ENCODE measurements around the gene OTX2.

The OTX2 gene

GRCh38 chr14:56810147-56810719 is at the start of gene OTX2:
TSS of gene OTX2 (minus strand) at chr14:56810479. CDS start at chr14:56805456, 5,023 bp downstream.
- DNase-seq: no peak

GRCh38 chr14:56858422-56858821 is 48.1 kb upstream of the OTX2 start:
- no peak for DNase-seq

- DNase-seq: no peak
These were observed 46.9 kb upstream of the OTX2 start for GRCh38 chr14:56857216-56857615.

GRCh38 chr14:56855891-56856461 is 45.7 kb upstream of the OTX2 start:
- DNase-seq: no peak

- DNase-seq: no peak
These were observed 44.0 kb upstream of the OTX2 start for GRCh38 chr14:56854325-56854724.

GRCh38 chr14:56846970-56847930 is 37.0 kb upstream of the OTX2 start:
- DNase-seq: no peak

GRCh38 chr14:56844406-56845002 is 34.2 kb upstream of the OTX2 start:
- DNase-seq: no peak

- no peak for DNase-seq
These were observed 31.3 kb upstream of the OTX2 start for GRCh38 chr14:56841611-56842010.

- DNase-seq: no peak
These were observed 29.9 kb upstream of the OTX2 start for GRCh38 chr14:56840221-56840620.

- no peak for DNase-seq
These were observed 18.9 kb upstream of the OTX2 start for GRCh38 chr14:56829151-56829550.

GRCh38 chr14:56826214-56826613 is 15.9 kb upstream of the OTX2 start:
- DNase-seq: no peak

GRCh38 chr14:56821805-56822610 is 11.7 kb upstream of the OTX2 start:
- DNase-seq: no peak

- no peak for DNase-seq
These were observed 10.9 kb upstream of the OTX2 start for GRCh38 chr14:56821177-56821576.

- DNase-seq: no peak
These were observed 7.2 kb upstream of the OTX2 start for GRCh38 chr14:56817396-56817921.

- DNase-seq: no peak
These were observed 6.5 kb upstream of the OTX2 start for GRCh38 chr14:56816574-56817391.

- DNase-seq: no peak
These were observed 5.5 kb upstream of the OTX2 start for GRCh38 chr14:56815745-56816144.

GRCh38 chr14:56814969-56815700 is 4.9 kb upstream of the OTX2 start:
- DNase-seq: no peak

GRCh38 chr14:56814519-56814959 is 4.3 kb upstream of the OTX2 start:
- no peak for DNase-seq

GRCh38 chr14:56813143-56813551 is 2.9 kb upstream of the OTX2 start:
- DNase-seq: no peak

- DNase-seq: no peak
These were observed 2.3 kb upstream of the OTX2 start for GRCh38 chr14:56812364-56813141.

Measured in CD4-positive, alpha-beta T cell treated with Interleukin-12 subunit alpha and Interleukin-12 subunit beta, for 1 hour (primary cell).